Central memory CD8-positive, alpha-beta T cell (primary cell): ENCODE results near the gene PCDH9.

Experiments
- ATAC-seq: fragments of 150-1000 bp; cut with Tn5 transposase; replicated peaks from 2 replicates; pipeline ENCODE4 v1.10.0; 2022; ENCODE audit warnings: mild to moderate bottlenecking, moderate FRiP score, moderate number of reproducible peaks; ENCODE audit not compliant: poor library complexity, severe bottlenecking; ENCODE audit errors: extremely low read depth
- DNase-seq, 2 donors: peaks; one replicate each; pipeline ENCODE4 v3.0.0; 2021; ENCODE audit warnings: low spot score in 2 of 2
- H3K27ac Mint-ChIP-seq: one replicate; pipeline ENCODE4 v1.8.0; 2022; ENCODE audit warnings: low read depth, mild to moderate bottlenecking, moderate library complexity, mixed read lengths
- H3K27me3 Mint-ChIP-seq: one replicate; pipeline ENCODE4 v1.8.0; 2022; ENCODE audit warnings: mixed read lengths
- H3K36me3 Mint-ChIP-seq: one replicate; pipeline ENCODE4 v1.8.0; 2022; ENCODE audit warnings: mild to moderate bottlenecking, moderate library complexity, mixed read lengths; ENCODE audit not compliant: insufficient read depth
- H3K4me1 Mint-ChIP-seq: one replicate; pipeline ENCODE4 v1.8.0; 2022; ENCODE audit warnings: mixed read lengths
- H3K4me3 Mint-ChIP-seq: one replicate; pipeline ENCODE4 v1.8.0; 2022; ENCODE audit warnings: mild to moderate bottlenecking, moderate library complexity, mixed read lengths
- H3K9me3 Mint-ChIP-seq: one replicate; pipeline ENCODE4 v1.8.0; 2022; ENCODE audit warnings: mixed read lengths

PCDH9 gene

GRCh38 chr13:66864627-66865026 lies 365.5 kb downstream of the PCDH9 start:
- DNase-seq (no peak), ATAC-seq (no peak)
- Mint-ChIP-seq H3K36me3 (no peaks in the 10 kb centered on the region), H3K4me3 (no peak overlapping the region), H3K27me3 (no peaks in the 10 kb centered on the region), H3K27ac (no peak overlapping the region), H3K9me3 (peaks cover 6% of the 10 kb centered on the region), H3K4me1 (no peaks in the 10 kb centered on the region)

- Mint-ChIP-seq H3K4me3 (no peak overlapping the region), H3K4me1 (no peaks in the 10 kb centered on the region)
These were observed 369.2 kb downstream of the PCDH9 start for GRCh38 chr13:66860878-66861417.

GRCh38 chr13:66859934-66860877 lies 369.9 kb downstream of the PCDH9 start:
- Mint-ChIP-seq H3K4me1 (no peaks in the 10 kb centered on the region), H3K27ac (no peak overlapping the region)
- DNase-seq = no peak

More at GRCh38 chr13:66860878-66861417, 369.2 kb downstream of the PCDH9 start:
- H3K36me3 Mint-ChIP-seq = no peaks in the 10 kb centered on the region
- ATAC-seq = no peak
- H3K27me3 Mint-ChIP-seq = no peaks in the 10 kb centered on the region
- no peak overlapping the region for H3K27ac Mint-ChIP-seq
- no peak for DNase-seq
- H3K9me3 Mint-ChIP-seq = peaks cover 20% of the 10 kb centered on the region

GRCh38 chr13:66859078-66859477 lies 371.1 kb downstream of the PCDH9 start:
- DNase-seq (no peak), ATAC-seq (no peak)
- H3K36me3 Mint-ChIP-seq = no peaks in the 10 kb centered on the region
- no peaks in the 10 kb centered on the region for H3K27me3 Mint-ChIP-seq
- no peaks in the 10 kb centered on the region for H3K4me1 Mint-ChIP-seq
- H3K27ac Mint-ChIP-seq = no peak overlapping the region
- H3K4me3 Mint-ChIP-seq = no peak overlapping the region
- H3K9me3 Mint-ChIP-seq = peaks cover 20% of the 10 kb centered on the region

More at GRCh38 chr13:66859934-66860877, 369.9 kb downstream of the PCDH9 start:
- ATAC-seq = no peak
- Mint-ChIP-seq H3K36me3 (no peaks in the 10 kb centered on the region), H3K9me3 (peaks cover 20% of the 10 kb centered on the region), H3K4me3 (no peak overlapping the region), H3K27me3 (no peaks in the 10 kb centered on the region)

DNA sequence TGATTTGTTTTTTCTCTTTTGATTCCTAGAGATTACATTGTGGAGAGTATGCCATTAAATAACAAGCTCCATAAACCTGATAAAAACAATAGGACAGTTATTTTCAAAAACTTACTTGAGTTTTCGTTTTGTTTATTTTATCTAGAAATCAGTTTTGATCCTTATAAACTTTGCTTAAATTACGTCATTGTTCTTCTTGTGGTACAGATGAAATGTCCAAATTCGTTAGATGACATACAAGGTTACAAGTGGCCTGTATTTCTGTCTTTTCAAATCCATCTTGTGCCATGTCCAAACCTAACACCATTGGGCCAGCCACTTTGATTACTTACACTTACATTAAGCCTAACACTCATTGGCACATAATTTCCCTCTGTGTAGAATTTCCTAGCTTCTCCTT lies 372.0 kb downstream of the PCDH9 start:
- no peaks in the 10 kb centered on the region for H3K36me3 Mint-ChIP-seq
- ATAC-seq = no peak
- H3K27ac Mint-ChIP-seq = no peak overlapping the region
- no peak overlapping the region for H3K4me3 Mint-ChIP-seq
- DNase-seq = no peak
- H3K27me3 Mint-ChIP-seq = no peaks in the 10 kb centered on the region
- peaks cover 20% of the 10 kb centered on the region for H3K9me3 Mint-ChIP-seq
- H3K4me1 Mint-ChIP-seq = no peaks in the 10 kb centered on the region

DNA sequence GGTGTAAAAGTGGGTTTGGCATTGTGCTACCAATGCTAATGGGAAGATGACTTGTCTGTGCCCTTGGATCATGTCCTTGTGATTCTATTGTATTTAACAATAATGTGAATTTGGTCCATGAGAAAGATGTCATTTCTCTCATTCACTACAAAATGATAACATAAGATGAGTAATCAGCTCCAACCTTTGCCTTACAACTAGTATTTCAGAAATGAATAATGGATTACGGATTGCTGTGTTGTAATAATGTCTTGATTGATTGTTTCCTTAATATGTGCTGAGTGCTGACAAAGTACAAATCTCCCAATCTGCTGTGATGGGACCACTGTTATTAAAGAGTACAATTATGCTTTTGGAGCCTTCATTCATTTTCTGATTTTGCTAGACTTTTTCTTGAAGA lies 375.0 kb downstream of the PCDH9 start:
- DNase-seq (no peak), ATAC-seq (no peak)
- Mint-ChIP-seq H3K4me3 (no peak overlapping the region), H3K9me3 (peaks cover 30% of the 10 kb centered on the region), H3K27ac (no peak overlapping the region), H3K36me3 (no peaks in the 10 kb centered on the region), H3K27me3 (no peaks in the 10 kb centered on the region), H3K4me1 (no peaks in the 10 kb centered on the region)

DNA sequence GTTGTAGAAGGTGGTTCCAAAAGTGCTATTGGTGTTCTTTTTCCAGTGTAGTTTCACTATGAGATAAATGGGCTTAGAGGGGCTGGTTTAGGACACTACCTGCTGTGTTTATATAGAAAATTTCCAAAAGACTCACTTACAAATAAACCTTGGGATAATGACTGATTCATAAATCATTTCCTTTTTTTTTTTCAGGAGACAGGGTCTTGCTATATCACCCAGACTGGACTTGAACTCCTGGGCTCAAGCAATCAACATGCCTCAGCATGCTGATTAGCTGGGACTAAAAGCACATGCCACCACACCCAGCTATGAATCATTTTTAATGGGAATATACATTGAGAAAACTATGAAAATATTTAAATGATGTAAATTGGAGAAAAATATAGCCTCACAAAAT lies 376.6 kb downstream of the PCDH9 start:
- no peak for DNase-seq
- no peak for ATAC-seq
- Mint-ChIP-seq H3K4me3 (no peak overlapping the region), H3K27me3 (no peaks in the 10 kb centered on the region), H3K27ac (no peak overlapping the region), H3K9me3 (peaks cover 37% of the 10 kb centered on the region), H3K36me3 (no peaks in the 10 kb centered on the region), H3K4me1 (no peaks in the 10 kb centered on the region)

DNA sequence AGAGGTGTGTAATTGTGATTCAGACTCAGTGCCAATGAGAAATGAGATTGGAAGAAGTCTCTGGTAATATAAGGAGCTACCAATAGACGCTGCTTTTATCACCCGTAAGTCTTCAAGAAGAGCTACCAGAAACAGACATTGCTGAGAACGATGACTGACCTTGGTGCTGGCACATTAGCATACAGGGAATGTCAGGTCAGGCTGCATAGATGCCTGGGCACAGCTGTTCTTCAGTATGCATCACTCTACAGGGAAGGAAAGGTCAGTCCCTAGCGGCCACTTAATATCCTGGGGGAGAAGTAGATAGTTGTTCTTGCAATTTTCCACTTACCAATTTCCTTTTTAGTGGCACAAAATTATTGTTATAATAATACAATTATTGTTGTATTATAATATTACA lies 380.4 kb downstream of the PCDH9 start:
- no peak overlapping the region for H3K27ac Mint-ChIP-seq
- no peaks in the 10 kb centered on the region for H3K4me1 Mint-ChIP-seq
- DNase-seq (no peak), ATAC-seq (no peak)
- no peak overlapping the region for H3K4me3 Mint-ChIP-seq
- H3K36me3 Mint-ChIP-seq = no peaks in the 10 kb centered on the region
- no peaks in the 10 kb centered on the region for H3K27me3 Mint-ChIP-seq
- peaks cover 23% of the 10 kb centered on the region for H3K9me3 Mint-ChIP-seq

GRCh38 chr13:66847541-66847940 lies 382.6 kb downstream of the PCDH9 start:
- DNase-seq = no peak
- H3K4me3 Mint-ChIP-seq = no peak overlapping the region
- H3K4me1 Mint-ChIP-seq = no peaks in the 10 kb centered on the region
- H3K9me3 Mint-ChIP-seq = peaks cover 26% of the 10 kb centered on the region
- H3K27me3 Mint-ChIP-seq = no peaks in the 10 kb centered on the region
- H3K36me3 Mint-ChIP-seq = no peaks in the 10 kb centered on the region
- ATAC-seq = no peak
- no peak overlapping the region for H3K27ac Mint-ChIP-seq

- Mint-ChIP-seq H3K36me3 (no peaks in the 10 kb centered on the region), H3K27ac (no peak overlapping the region), H3K9me3 (peaks cover 17% of the 10 kb centered on the region), H3K4me3 (no peak overlapping the region), H3K27me3 (no peaks in the 10 kb centered on the region), H3K4me1 (no peaks in the 10 kb centered on the region)
- no peak for ATAC-seq
- no peak for DNase-seq
These were observed 384.7 kb downstream of the PCDH9 start for GRCh38 chr13:66845393-66845792.

DNA sequence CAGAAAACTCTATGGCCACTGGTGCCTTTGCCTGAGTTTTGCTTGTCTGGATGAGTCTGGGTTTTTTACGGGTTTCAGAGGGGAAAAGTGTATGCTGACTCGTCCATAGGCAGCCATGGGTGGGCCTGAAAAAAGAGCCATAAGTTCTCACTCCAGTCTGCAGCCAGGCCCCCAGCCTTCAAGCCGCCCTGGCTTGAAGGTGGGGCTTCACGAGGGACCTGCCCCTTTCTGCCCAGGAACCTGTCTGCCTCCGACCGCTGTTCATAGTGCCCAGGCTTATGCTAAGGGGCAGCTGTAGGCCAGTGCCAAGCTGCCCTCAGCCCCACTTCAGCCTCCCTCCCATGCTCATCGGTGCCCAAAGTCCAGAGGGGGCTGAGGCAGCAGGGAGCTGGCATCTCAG lies 385.2 kb downstream of the PCDH9 start:
- no peak overlapping the region for H3K27ac Mint-ChIP-seq
- H3K4me3 Mint-ChIP-seq = no peak overlapping the region
- no peaks in the 10 kb centered on the region for H3K27me3 Mint-ChIP-seq
- ATAC-seq (no peak), DNase-seq (no peak)
- no peaks in the 10 kb centered on the region for H3K4me1 Mint-ChIP-seq
- no peaks in the 10 kb centered on the region for H3K36me3 Mint-ChIP-seq
- peaks cover 19% of the 10 kb centered on the region for H3K9me3 Mint-ChIP-seq

- Mint-ChIP-seq H3K27me3 (no peaks in the 10 kb centered on the region), H3K9me3 (peaks cover 25% of the 10 kb centered on the region), H3K36me3 (no peaks in the 10 kb centered on the region), H3K4me3 (no peak overlapping the region), H3K27ac (no peak overlapping the region), H3K4me1 (no peaks in the 10 kb centered on the region)
- no peak for DNase-seq
- no peak for ATAC-seq
These were observed 387.4 kb downstream of the PCDH9 start for GRCh38 chr13:66842766-66843165.

GRCh38 chr13:66840621-66841020 lies 389.5 kb downstream of the PCDH9 start:
- Mint-ChIP-seq H3K4me1 (no peaks in the 10 kb centered on the region), H3K27ac (no peak overlapping the region), H3K4me3 (no peak overlapping the region), H3K27me3 (no peaks in the 10 kb centered on the region), H3K36me3 (no peaks in the 10 kb centered on the region), H3K9me3 (peaks cover 32% of the 10 kb centered on the region)
- DNase-seq (no peak), ATAC-seq (no peak)
